ENCODE results near the gene APOL3. TPM values are rescaled to one million over a fixed set of nuclear protein-coding genes. Genes with fewer than 3 reads are reported as not detected.

APOL3 gene
- total and polyA plus RNA-seq, 2 of the 13 experiments (the other 11 are each of a cell fraction or from before 2014, with no cell fraction given), result 3.8 to 5.4 TPM

DNA sequence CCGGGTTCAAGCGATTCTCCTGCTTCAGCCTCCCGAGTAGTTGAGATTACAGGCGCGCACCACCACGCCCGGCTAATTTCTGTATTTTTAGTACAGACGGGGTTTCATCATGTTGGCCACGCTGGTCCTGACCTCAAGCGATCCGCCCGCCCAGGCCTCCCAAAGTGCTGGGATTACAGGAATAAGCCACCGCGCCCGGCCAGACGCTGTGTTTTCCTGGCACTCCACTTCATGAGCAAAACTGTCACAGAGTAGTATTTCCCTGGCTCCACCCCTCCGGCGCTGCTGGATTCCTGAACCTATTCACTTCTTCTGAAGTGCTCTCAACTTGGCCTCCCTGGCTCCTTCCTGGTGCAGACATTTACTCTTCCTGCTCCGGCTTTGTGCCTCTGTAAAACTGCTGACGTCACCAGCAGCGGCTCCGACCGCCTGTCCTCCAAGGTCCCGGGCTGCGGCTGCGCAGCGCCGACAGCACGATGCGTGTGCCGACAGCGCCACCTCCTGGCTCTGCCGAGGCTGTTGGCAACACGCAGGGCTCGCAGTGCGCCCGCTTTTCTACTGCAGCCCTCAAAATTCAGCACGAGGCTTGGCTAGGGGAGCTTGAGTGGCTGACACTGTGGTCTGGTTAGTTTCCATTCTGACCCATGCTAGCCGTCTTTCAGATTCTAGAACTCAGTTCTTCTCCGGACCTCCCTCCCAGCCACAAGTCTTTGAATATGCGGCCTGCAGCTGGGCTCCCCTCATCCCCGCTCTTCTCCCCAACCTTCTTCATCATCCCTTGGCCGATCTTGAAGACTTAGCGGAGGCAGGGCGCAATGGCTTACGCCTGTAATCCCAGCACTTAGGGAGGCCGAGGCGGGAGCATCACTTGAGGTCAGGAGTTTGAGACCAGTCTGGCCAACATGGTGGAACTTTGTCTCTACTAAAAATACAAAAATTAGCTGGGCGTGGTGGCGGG is 36.6 kb downstream of the APOL3 start (continued):
- TF ChIP-seq ZSCAN30 (CRISPR knock-in tag; IDR thresholded peaks at IDR 0.05) (no peak), GFI1 (CRISPR knock-in tag; IDR thresholded peaks at IDR 0.05; ENCODE audit: borderline replicate concordance) (no peak; the same call in 1 of the 2 replicates), AHR (CRISPR knock-in tag; IDR thresholded peaks at IDR 0.05) (peak; percentile 84; the same call in 1 of the 2 replicates), SRSF4 (IDR thresholded peaks at IDR 0.05; ENCODE audit: low read depth, low read length, poor library complexity, severe bottlenecking) (no peak), SP4 (CRISPR knock-in tag; IDR thresholded peaks at IDR 0.05) (peak; percentile 34; the same call in 1 of the 2 replicates), GLI4 (CRISPR knock-in tag; IDR thresholded peaks at IDR 0.05; ENCODE audit: borderline replicate concordance) (no peak), RXRA (CRISPR knock-in tag; IDR thresholded peaks at IDR 0.05) (peak; percentile 61; the same call in 1 of the 2 replicates), SIN3B (IDR thresholded peaks at IDR 0.05; ENCODE audit: low read length) (no peak), ZNF616 (CRISPR knock-in tag; IDR thresholded peaks at IDR 0.05; ENCODE audit: low read depth) (no peak), SIX4 (CRISPR knock-in tag; IDR thresholded peaks at IDR 0.05) (peak; percentile 46; the same call in 1 of the 2 replicates), HNRNPK (IDR thresholded peaks at IDR 0.05; ENCODE audit: low read depth, low read length, poor library complexity, severe bottlenecking) (no peak), NFYC (CRISPR knock-in tag; IDR thresholded peaks at IDR 0.05) (peak; percentile 9; the same call in 1 of the 2 replicates), KLF9 (CRISPR knock-in tag; IDR thresholded peaks at IDR 0.05; ENCODE audit: low read depth) (no peak), DNMT1 (CRISPR knock-in tag; IDR thresholded peaks at IDR 0.05) (0 out of 2 replicates have a peak, but pooled peaks have one; percentile 82), RFXANK (CRISPR knock-in tag; IDR thresholded peaks at IDR 0.05) (0 out of 2 replicates have a peak, but pooled peaks have one; percentile 33), ZNF232 (CRISPR knock-in tag; IDR thresholded peaks at IDR 0.05; ENCODE audit: borderline replicate concordance) (no peak), ZNF33A (CRISPR knock-in tag; IDR thresholded peaks at IDR 0.05; ENCODE audit: borderline replicate concordance) (no peak), FOXO1 (CRISPR knock-in tag; IDR thresholded peaks at IDR 0.05) (peak; percentile 70), BORCS8-MEF2B (CRISPR knock-in tag; IDR thresholded peaks at IDR 0.05) (peak; percentile 40; the same call in 1 of the 2 replicates), PHF21A (CRISPR knock-in tag; IDR thresholded peaks at IDR 0.05) (0 out of 2 replicates have a peak, but pooled peaks have one; percentile 44), ZNF510 (CRISPR knock-in tag; IDR thresholded peaks at IDR 0.05; ENCODE audit: low read depth) (peak; percentile 79; the same call in 1 of the 2 replicates), NCOA5 (CRISPR knock-in tag; IDR thresholded peaks at IDR 0.05) (no peak), GTF3A (CRISPR knock-in tag; conservative IDR thresholded peaks at IDR 0.05) (0 out of 2 replicates have a peak, but pooled peaks have one; percentile 26), RORA (CRISPR knock-in tag; IDR thresholded peaks at IDR 0.05) (no peak)
- TF ChIP-seq, protein P1, sequence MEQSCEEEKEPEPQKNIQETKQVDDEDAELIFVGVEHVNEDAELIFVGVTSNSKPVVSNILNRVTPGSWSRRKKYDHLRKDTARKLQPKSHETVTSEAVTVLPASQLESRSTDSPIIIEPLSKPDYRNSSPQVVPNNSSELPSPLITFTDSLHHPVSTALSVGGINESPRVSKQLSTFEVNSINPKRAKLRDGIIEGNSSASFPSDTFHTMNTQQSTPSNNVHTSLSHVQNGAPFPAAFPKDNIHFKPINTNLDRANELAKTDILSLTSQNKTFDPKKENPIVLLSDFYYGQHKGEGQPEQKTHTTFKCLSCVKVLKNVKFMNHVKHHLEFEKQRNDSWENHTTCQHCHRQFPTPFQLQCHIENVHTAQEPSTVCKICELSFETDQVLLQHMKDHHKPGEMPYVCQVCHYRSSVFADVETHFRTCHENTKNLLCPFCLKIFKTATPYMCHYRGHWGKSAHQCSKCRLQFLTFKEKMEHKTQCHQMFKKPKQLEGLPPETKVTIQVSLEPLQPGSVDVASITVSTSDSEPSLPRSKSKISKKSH (CRISPR knock-in tag; IDR thresholded peaks at IDR 0.05; ENCODE audit: borderline replicate concordance), result no peak
- TF ChIP-seq, protein P2, sequence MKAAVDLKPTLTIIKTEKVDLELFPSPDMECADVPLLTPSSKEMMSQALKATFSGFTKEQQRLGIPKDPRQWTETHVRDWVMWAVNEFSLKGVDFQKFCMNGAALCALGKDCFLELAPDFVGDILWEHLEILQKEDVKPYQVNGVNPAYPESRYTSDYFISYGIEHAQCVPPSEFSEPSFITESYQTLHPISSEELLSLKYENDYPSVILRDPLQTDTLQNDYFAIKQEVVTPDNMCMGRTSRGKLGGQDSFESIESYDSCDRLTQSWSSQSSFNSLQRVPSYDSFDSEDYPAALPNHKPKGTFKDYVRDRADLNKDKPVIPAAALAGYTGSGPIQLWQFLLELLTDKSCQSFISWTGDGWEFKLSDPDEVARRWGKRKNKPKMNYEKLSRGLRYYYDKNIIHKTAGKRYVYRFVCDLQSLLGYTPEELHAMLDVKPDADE (CRISPR knock-in tag; IDR thresholded peaks at IDR 0.05), result no peak
- TF ChIP-seq, protein P3, sequence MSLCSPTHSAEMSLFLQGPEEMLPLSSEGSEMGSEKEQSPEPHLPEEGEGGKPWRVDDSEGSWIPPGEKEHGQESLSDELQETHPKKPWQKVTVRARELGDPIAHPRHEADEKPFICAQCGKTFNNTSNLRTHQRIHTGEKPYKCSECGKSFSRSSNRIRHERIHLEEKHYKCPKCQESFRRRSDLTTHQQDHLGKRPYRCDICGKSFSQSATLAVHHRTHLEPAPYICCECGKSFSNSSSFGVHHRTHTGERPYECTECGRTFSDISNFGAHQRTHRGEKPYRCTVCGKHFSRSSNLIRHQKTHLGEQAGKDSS (CRISPR knock-in tag; IDR thresholded peaks at IDR 0.05; ENCODE audit: borderline replicate concordance, low read depth), result peak; percentile 76; the same call in 1 of the 2 replicates

Data from HepG2 (cell line).